Activated naive CD8-positive, alpha-beta T cell treated with anti-CD3 and anti-CD28 coated beads, Interleukin-2, amount 50 U/mL, for 16 hours (primary cell): ENCODE data around the gene TMCO6.
"Not testable (repeated sequence)": the region's sequence is repeated elsewhere in the genome, so short reads cannot be mapped to it uniquely, and the experiment has no call there.

ENCODE experiments used
- DNase-seq: peaks from one replicate; pipeline ENCODE4 v3.0.0-alpha.2; 2020; ENCODE audit warnings: low read depth, low spot score

Gene TMCO6

GRCh38 chr5:140630292-140631035 lies 8.8 kb upstream of the TMCO6 start:
- DNase-seq, result no peak

GRCh38 chr5:140631036-140631417 lies 8.2 kb upstream of the TMCO6 start:
- DNase-seq, result no peak

- no peak for DNase-seq
These were observed 7.4 kb upstream of the TMCO6 start for GRCh38 chr5:140631831-140632365.

GRCh38 chr5:140632366-140633020 lies 6.8 kb upstream of the TMCO6 start:
- DNase-seq, result no peak

- no peak for DNase-seq
These were observed 6.2 kb upstream of the TMCO6 start, which contains the start of gene CD14 for GRCh38 chr5:140633021-140633471. CD14 (minus strand) TSS chr5:140633175; CDS start chr5:140633071, 104 bp downstream.

- DNase-seq, result no peak
These were observed 5.8 kb upstream of the TMCO6 start for GRCh38 chr5:140633501-140633900.

GRCh38 chr5:140634103-140634502 lies 5.1 kb upstream of the TMCO6 start:
- no peak for DNase-seq

GRCh38 chr5:140635291-140636257 lies 3.7 kb upstream of the TMCO6 start:
- no peak for DNase-seq

- no peak for DNase-seq
These were observed 1.7 kb upstream of the TMCO6 start for GRCh38 chr5:140637371-140638100.

GRCh38 chr5:140638898-140639147 lies 428 bp upstream of the TMCO6 start:
- DNase-seq, result not testable (repeated sequence)

GRCh38 chr5:140641716-140642115 lies 2.5 kb downstream of the TMCO6 start:
- DNase-seq, result no peak

GRCh38 chr5:140642718-140643117 lies 3.5 kb downstream of the TMCO6 start:
- DNase-seq, result no peak

GRCh38 chr5:140647042-140647419 lies 7.8 kb downstream of the TMCO6 start:
- DNase-seq, result no peak

- no peak for DNase-seq
These were observed 19.6 kb downstream of the TMCO6 start for GRCh38 chr5:140658870-140659269.

- not testable (repeated sequence) for DNase-seq
These were observed 21.1 kb downstream of the TMCO6 start for GRCh38 chr5:140660371-140660770.

- no peak for DNase-seq
These were observed 24.7 kb downstream of the TMCO6 start for GRCh38 chr5:140664030-140664358.

GRCh38 chr5:140664359-140665119 lies 25.3 kb downstream of the TMCO6 start, which contains the start of gene WDR55:
WDR55 (plus strand) TSS chr5:140664904; CDS start chr5:140664913, 9 bp downstream.
- DNase-seq, result peak; percentile 93

- not testable (repeated sequence) for DNase-seq
These were observed 31.8 kb downstream of the TMCO6 start for GRCh38 chr5:140671035-140671434.

- DNase-seq, result no peak
These were observed 32.3 kb downstream of the TMCO6 start for GRCh38 chr5:140671472-140672125.
